HG02973 (cell line): ENCODE measurements around the gene SIGLEC8.

Experiments
- ATAC-seq: cut with Tn5 transposase; IDR thresholded peaks from one replicate; pipeline ENCODE4 v1.9.1; 2021; ENCODE audit warnings: moderate library complexity; ENCODE audit not compliant: unreplicated experiment

SIGLEC8 gene

GRCh38 chr19:51407511-51408131, 50.6 kb downstream of the SIGLEC8 start:
- ATAC-seq, result no peak

DNA sequence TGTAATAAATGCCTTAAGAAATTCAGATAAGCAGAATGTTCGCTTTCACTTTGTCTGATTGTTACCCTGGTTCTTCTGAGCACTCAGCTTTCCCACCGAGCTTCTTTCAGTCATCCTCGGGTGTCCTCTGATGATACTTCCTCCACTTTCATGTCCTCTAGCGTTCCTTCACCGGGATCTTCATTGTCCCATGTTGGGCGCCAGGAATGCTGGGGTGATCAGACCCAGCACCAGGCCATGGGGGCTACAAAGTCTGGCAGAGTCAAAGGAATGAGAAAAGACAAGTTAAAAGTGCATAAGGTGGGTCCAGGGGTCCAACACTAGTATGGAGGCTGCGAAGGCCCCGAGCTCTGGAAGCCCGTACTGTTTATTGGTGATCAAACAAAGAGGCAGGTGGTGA, 56.1 kb downstream of the SIGLEC8 start:
- no peak for ATAC-seq
